KMS-11 (cell line): ENCODE measurements around the gene SIK2.

ENCODE experiments used
- H2AFZ ChIP-seq: fragments of 200-600 bp; sonication (generic); 2 replicates; pipeline ENCODE4 v1.6.1; 2016; ENCODE audit warnings: antibody characterized with exemption, mixed run types, low read depth
- H3K27ac ChIP-seq: fragments of 200-600 bp; sonication (generic); 2 replicates; pipeline ENCODE4 v1.6.1; 2016; ENCODE audit warnings: mild to moderate bottlenecking, mixed run types
- H3K27me3 ChIP-seq: fragments of 200-600 bp; sonication (generic); 2 replicates; pipeline ENCODE4 v1.6.1; 2017; ENCODE audit warnings: mild to moderate bottlenecking, low read depth, mixed run types, moderate library complexity; ENCODE audit not compliant: insufficient read depth
- H3K36me3 ChIP-seq: fragments of 200-600 bp; sonication (generic); 2 replicates; pipeline ENCODE4 v1.6.1; 2017; ENCODE audit warnings: mild to moderate bottlenecking, mixed run types; ENCODE audit not compliant: insufficient read depth
- H3K4me1 ChIP-seq: fragments of 200-600 bp; sonication (generic); 2 replicates; pipeline ENCODE4 v1.6.1; 2016; ENCODE audit warnings: mild to moderate bottlenecking, low read depth, mixed run types; ENCODE audit not compliant: poor library complexity, severe bottlenecking
- H3K4me2 ChIP-seq: fragments of 200-600 bp; sonication (generic); 2 replicates; pipeline ENCODE4 v1.7.0; 2016; ENCODE audit warnings: mild to moderate bottlenecking, mixed run types
- H3K4me3 ChIP-seq: fragments of 200-600 bp; sonication (generic); IDR thresholded peaks from 2 replicates; pipeline ENCODE4 v1.6.1; 2017; ENCODE audit warnings: low read depth, low read length, mixed read lengths; ENCODE audit not compliant: insufficient read depth
- H3K79me2 ChIP-seq: fragments of 200-600 bp; sonication (generic); 2 replicates; pipeline ENCODE4 v1.6.1; 2016; ENCODE audit warnings: low read depth, mixed run types; ENCODE audit not compliant: insufficient read depth
- H3K9ac ChIP-seq: fragments of 200-600 bp; sonication (generic); 2 replicates; pipeline ENCODE4 v1.6.1; 2016; ENCODE audit warnings: mild to moderate bottlenecking, mixed run types
- H4K20me1 ChIP-seq: fragments of 200-600 bp; sonication (generic); 2 replicates; pipeline ENCODE4 v1.6.1; 2016; ENCODE audit warnings: mild to moderate bottlenecking, mixed run types; ENCODE audit not compliant: insufficient read depth
- CTCF ChIP-seq: fragments of 200-600 bp; sonication (generic); conservative IDR thresholded peaks from 2 replicates; pipeline ENCODE4 v1.6.1; 2017; ENCODE audit warnings: low read depth, mild to moderate bottlenecking, antibody characterized with exemption, low read length, moderate library complexity, mixed read lengths

SIK2 gene

GRCh38 chr11:111562692-111563389 is 39.4 kb upstream of the SIK2 start:
- H3K79me2 ChIP-seq = no peaks in the 10 kb centered on the region
- H3K4me3 ChIP-seq = no peak overlapping the region
- H3K4me1 ChIP-seq = peaks cover 24% of the 10 kb centered on the region
- no peak overlapping the region for H2AFZ ChIP-seq
- no peak overlapping the region for H3K27ac ChIP-seq
- H3K9ac ChIP-seq = no peak overlapping the region
- no peaks in the 10 kb centered on the region for H3K27me3 ChIP-seq
- H3K4me2 ChIP-seq = no peak overlapping the region
- TF ChIP-seq CTCF = no peak
- no peaks in the 10 kb centered on the region for H4K20me1 ChIP-seq
- no peaks in the 10 kb centered on the region for H3K36me3 ChIP-seq

GRCh38 chr11:111565114-111565720 is 37.0 kb upstream of the SIK2 start:
- TF ChIP-seq CTCF = peak; percentile 69
- Histone ChIP-seq H2AFZ (no peak overlapping the region), H3K27ac (no peak overlapping the region), H3K4me3 (no peak overlapping the region), H3K4me2 (no peak overlapping the region), H3K4me1 (peaks cover 17% of the 10 kb centered on the region), H3K36me3 (no peaks in the 10 kb centered on the region), H4K20me1 (no peaks in the 10 kb centered on the region), H3K9ac (no peak overlapping the region), H3K79me2 (no peaks in the 10 kb centered on the region), H3K27me3 (no peaks in the 10 kb centered on the region)

GRCh38 chr11:111566324-111566723 is 35.9 kb upstream of the SIK2 start:
- Histone ChIP-seq H3K36me3 (no peaks in the 10 kb centered on the region), H2AFZ (no peak overlapping the region), H4K20me1 (no peaks in the 10 kb centered on the region), H3K27me3 (no peaks in the 10 kb centered on the region), H3K9ac (no peak overlapping the region), H3K4me3 (no peak overlapping the region), H3K27ac (no peak overlapping the region), H3K4me2 (no peak overlapping the region), H3K79me2 (no peaks in the 10 kb centered on the region), H3K4me1 (peaks cover 17% of the 10 kb centered on the region)
- no peak for TF ChIP-seq CTCF

- H3K36me3 ChIP-seq = no peaks in the 10 kb centered on the region
- H3K4me1 ChIP-seq = peaks cover 17% of the 10 kb centered on the region
- TF ChIP-seq CTCF = no peak
- no peak overlapping the region for H3K4me3 ChIP-seq
- H3K27ac ChIP-seq = no peak overlapping the region
- no peaks in the 10 kb centered on the region for H4K20me1 ChIP-seq
- no peak overlapping the region for H3K9ac ChIP-seq
- no peaks in the 10 kb centered on the region for H3K27me3 ChIP-seq
- no peak overlapping the region for H3K4me2 ChIP-seq
- H3K79me2 ChIP-seq = no peaks in the 10 kb centered on the region
- no peak overlapping the region for H2AFZ ChIP-seq
Observed at GRCh38 chr11:111569476-111569875, 32.8 kb upstream of the SIK2 start.
